GM19239 (cell line): Measurements from ENCODE around the gene PPT2.
"Not testable (repeated sequence)": the region's sequence is repeated elsewhere in the genome, so short reads cannot be mapped to it uniquely, and the experiment has no call there.

Experiments used
- DNase-seq: peaks from one replicate; pipeline ENCODE4 v3.0.0; 2011; ENCODE audit warnings: low spot score; ENCODE audit not compliant: insufficient read length
- FAIRE-seq: peaks from 2 replicates; lab custom pipeline; 2011; peaks lifted over from hg19 to GRCh38; lab: Jason Lieb, UNC

PPT2 gene

GRCh38 chr6:32187725-32188380 is 33.9 kb downstream of the PPT2 start:
- FAIRE-seq, DNase-seq: not testable (repeated sequence)

- no peak for FAIRE-seq
Observed at GRCh38 chr6:32188381-32189068, 34.6 kb downstream of the PPT2 start.

GRCh38 chr6:32189069-32189741 is 35.3 kb downstream of the PPT2 start:
- no peak for DNase-seq

More at GRCh38 chr6:32188381-32189068, 34.6 kb downstream of the PPT2 start:
- no peak for DNase-seq

GRCh38 chr6:32189742-32190053 is 35.8 kb downstream of the PPT2 start:
- FAIRE-seq (no peak), DNase-seq (no peak)

More at GRCh38 chr6:32189069-32189741, 35.3 kb downstream of the PPT2 start:
- peak; percentile 28 for FAIRE-seq

GRCh38 chr6:32190054-32190851 is 36.3 kb downstream of the PPT2 start, which contains the start of gene PBX2:
TSS of gene PBX2 (minus strand) at chr6:32190202. CDS start at chr6:32189915, 287 bp downstream.
- peak; percentile 80 for FAIRE-seq

GRCh38 chr6:32190911-32191677 is 37.2 kb downstream of the PPT2 start:
- no peak for FAIRE-seq
- DNase-seq, result no peak

More at GRCh38 chr6:32190054-32190851, 36.3 kb downstream of the PPT2 start, which contains the start of gene PBX2:
- DNase-seq, result peak; percentile 64

GRCh38 chr6:32191696-32192607 is 38.0 kb downstream of the PPT2 start:
- FAIRE-seq (peak; percentile 11), DNase-seq (no peak)

- peak; percentile 97 for FAIRE-seq
- DNase-seq, result no peak
Observed at GRCh38 chr6:32192608-32193039, 38.7 kb downstream of the PPT2 start, which contains the start of gene GPSM3. TSS of gene GPSM3 (minus strand) at chr6:32192643. CDS start at chr6:32192513, 130 bp downstream.

- not testable (repeated sequence) for FAIRE-seq, DNase-seq
Observed at GRCh38 chr6:32193096-32193495, 39.2 kb downstream of the PPT2 start.

- no peak for FAIRE-seq
- DNase-seq, result no peak
Observed at GRCh38 chr6:32194388-32194787, 40.4 kb downstream of the PPT2 start.

- no peak for DNase-seq
Observed at GRCh38 chr6:32194825-32195651, 41.1 kb downstream of the PPT2 start.

GRCh38 chr6:32195652-32195901 is 41.6 kb downstream of the PPT2 start:
- peak; percentile 81 for DNase-seq
- peak; percentile 93 for FAIRE-seq

More at GRCh38 chr6:32194825-32195651, 41.1 kb downstream of the PPT2 start:
- peak; percentile 68 for FAIRE-seq

GRCh38 chr6:32195902-32196681 is 42.2 kb downstream of the PPT2 start:
- peak; percentile 56 for DNase-seq
- FAIRE-seq, result peak; percentile 83

GRCh38 chr6:32196682-32197616 is 43.0 kb downstream of the PPT2 start:
- FAIRE-seq (no peak), DNase-seq (no peak)

GRCh38 chr6:32198345-32198696 is 44.4 kb downstream of the PPT2 start:
- DNase-seq, result no peak
- no peak for FAIRE-seq

- DNase-seq, result no peak
- FAIRE-seq, result no peak
Observed at GRCh38 chr6:32198866-32199265, 44.9 kb downstream of the PPT2 start.
